Measurements from ENCODE around the gene SPATS1.
A peak's percentile ranks its signal among the peaks of the same experiment; 100 is the strongest.

SPATS1 gene

GRCh38 chr6:44388887-44389286 is 46.4 kb downstream of the SPATS1 start:
- Histone ChIP-seq H3K4ac (ENCODE audit: low read length) (no peak overlapping the region), H3K14ac (ENCODE audit: low read length) (no peak overlapping the region), H3K9me3 (replicated peaks in 1 of 2; ENCODE audit: control insufficient read depth in 2 of 2, insufficient read depth in 1 of 2, low read depth in 1 of 2, low read length in 2 of 2) (no peaks in the 10 kb centered on the region), H2AFZ (ENCODE audit: low read length) (no peak overlapping the region), H4K91ac (ENCODE audit: low read depth, low read length, poor library complexity) (no peak overlapping the region), H2AK5ac (ENCODE audit: low read depth, low read length) (no peak overlapping the region), H3K27ac (replicated peaks; ENCODE audit: low read length) (no peak overlapping the region), H2BK12ac (ENCODE audit: low read length) (no peak overlapping the region), H3K4me3 (ENCODE audit: low read length in 2 of 2) (peak overlapping the region; percentile 63 to 73), H3K9ac (ENCODE audit: low read depth, low read length, poor library complexity) (no peak overlapping the region), H2BK5ac (ENCODE audit: low read length) (no peak overlapping the region), H3K23ac (ENCODE audit: low read depth, low read length, poor library complexity) (no peak overlapping the region), H3K4me2 (ENCODE audit: insufficient read depth, low read length, poor library complexity, severe bottlenecking) (no peak overlapping the region), H3K36me3 (replicated peaks in 1 of 2; ENCODE audit: control insufficient read depth in 2 of 2, insufficient read depth in 2 of 2, low read length in 2 of 2) (peaks cover 12 to 56% of the 10 kb centered on the region in 2 donors), H4K8ac (ENCODE audit: low read depth, low read length) (no peak overlapping the region), H3K18ac (ENCODE audit: low read length) (no peak overlapping the region), H2BK15ac (ENCODE audit: low read length) (no peak overlapping the region), H3K4me1 (ENCODE audit: control insufficient read depth in 2 of 2, insufficient read depth in 1 of 2, low read depth in 1 of 2, low read length in 2 of 2) (peaks cover 6 to 15% of the 10 kb centered on the region in 2 donors), H3K79me1 (ENCODE audit: low read depth, low read length) (peaks cover 4% of the 10 kb centered on the region), H2BK120ac (ENCODE audit: low read depth, low read length) (no peak overlapping the region), H3K27me3 (ENCODE audit: control insufficient read depth in 3 of 3, insufficient read depth in 3 of 3, low read depth in 1 of 3, low read length in 3 of 3) (no peaks in the 10 kb centered on the region)
- DNase-seq (ENCODE audit: low spot score) = no peak
- no CpG with 5 or more reads among the region's 5 CpGs for WGBS, 2 donors (ENCODE audit: extremely low coverage in 2 of 2, insufficient read length in 2 of 2, insufficient replicate concordance in 1 of 2)

- Histone ChIP-seq H2AK5ac (ENCODE audit: low read depth, low read length) (no peak overlapping the region), H3K4ac (ENCODE audit: low read length) (no peak overlapping the region), H4K91ac (ENCODE audit: low read depth, low read length, poor library complexity) (no peak overlapping the region), H3K27me3 (ENCODE audit: control insufficient read depth in 3 of 3, insufficient read depth in 3 of 3, low read depth in 1 of 3, low read length in 3 of 3) (no peaks in the 10 kb centered on the region), H3K18ac (ENCODE audit: low read length) (no peak overlapping the region), H3K4me3 (ENCODE audit: low read length in 2 of 2) (no peak overlapping the region), H3K79me1 (ENCODE audit: low read depth, low read length) (peaks cover 4% of the 10 kb centered on the region), H3K36me3 (replicated peaks in 1 of 2; ENCODE audit: control insufficient read depth in 2 of 2, insufficient read depth in 2 of 2, low read length in 2 of 2) (peaks cover 20 to 61% of the 10 kb centered on the region in 2 donors), H4K8ac (ENCODE audit: low read depth, low read length) (no peak overlapping the region), H2AFZ (ENCODE audit: low read length) (no peak overlapping the region), H3K9me3 (replicated peaks in 1 of 2; ENCODE audit: control insufficient read depth in 2 of 2, insufficient read depth in 1 of 2, low read depth in 1 of 2, low read length in 2 of 2) (no peaks in the 10 kb centered on the region), H3K27ac (replicated peaks; ENCODE audit: low read length) (no peak overlapping the region), H2BK15ac (ENCODE audit: low read length) (no peak overlapping the region), H2BK120ac (ENCODE audit: low read depth, low read length) (no peak overlapping the region), H2BK5ac (ENCODE audit: low read length) (no peak overlapping the region), H3K4me2 (ENCODE audit: insufficient read depth, low read length, poor library complexity, severe bottlenecking) (no peak overlapping the region), H2BK12ac (ENCODE audit: low read length) (no peak overlapping the region), H3K14ac (ENCODE audit: low read length) (no peak overlapping the region), H3K23ac (ENCODE audit: low read depth, low read length, poor library complexity) (no peak overlapping the region), H3K4me1 (ENCODE audit: control insufficient read depth in 2 of 2, insufficient read depth in 1 of 2, low read depth in 1 of 2, low read length in 2 of 2) (peaks cover 6 to 15% of the 10 kb centered on the region in 2 donors), H3K9ac (ENCODE audit: low read depth, low read length, poor library complexity) (no peak overlapping the region)
- WGBS, 2 donors (ENCODE audit: extremely low coverage in 2 of 2, insufficient read length in 2 of 2, insufficient replicate concordance in 1 of 2) = no CpG with 5 or more reads among the region's 1 CpG
- no peak for DNase-seq (ENCODE audit: low spot score)
Measured at GRCh38 chr6:44390158-44390683, 47.8 kb downstream of the SPATS1 start.
